K562 (cell line): ENCODE data around the gene ESPL1. TPM values are rescaled to one million over a fixed set of nuclear protein-coding genes. Genes with fewer than 3 reads are reported as not detected.

ENCODE experiments used
- ELF2 ChIP-seq: fragments of 250-450 bp; sonication (Bioruptor Pico); IDR thresholded peaks from 2 replicates; pipeline ENCODE4 v1.5.0; 2021; ENCODE audit warnings: mild to moderate bottlenecking
- FOXK1 ChIP-seq: sonication (generic); formaldehyde crosslinking; IDR thresholded peaks from 2 replicates; pipeline ENCODE4 v1.8.0; 2022; ENCODE audit warnings: missing genetic modification reagents, mild to moderate bottlenecking, borderline replicate concordance
- MAFK ChIP-seq: IDR thresholded peaks from 2 replicates; pipeline ENCODE4 v1.6.1; 2011; ENCODE audit warnings: low read length, improper control_type of control experiment
- MTA1 ChIP-seq: fragments of 450-650 bp; IDR thresholded peaks from 2 replicates; pipeline ENCODE4 v1.6.1; 2017; ENCODE audit warnings: borderline replicate concordance
- MYC ChIP-seq, 2 experiments: fragments of 250-450 bp in 1 of 2; sonication (Bioruptor Pico) in 1 of 2; IDR thresholded peaks; 2 replicates each; pipeline versions ENCODE4 v1.5.1 to v1.6.1; 2012 to 2021; ENCODE audit warnings: low read depth in 2 of 2, borderline replicate concordance in 1 of 2, improper control_type of control experiment in 1 of 2, low read length in 1 of 2, mild to moderate bottlenecking in 1 of 2, moderate library complexity in 1 of 2
- PML ChIP-seq: IDR thresholded peaks from 2 replicates; pipeline ENCODE4 v1.6.1; 2012; ENCODE audit warnings: low read length, inconsistent platforms
- PTBP1 ChIP-seq: fragments of 200-400 bp; formaldehyde crosslinking; IDR thresholded peaks from 2 replicates; pipeline ENCODE4 v1.6.1; 2017; ENCODE audit warnings: low read depth, low read length
- RBM22 ChIP-seq: fragments of 200-400 bp; formaldehyde crosslinking; IDR thresholded peaks from 2 replicates; pipeline ENCODE4 v1.6.1; 2018; ENCODE audit warnings: low read length, low read depth; ENCODE audit not compliant: poor library complexity, severe bottlenecking
- TRIM28 ChIP-seq: fragments of 450-650 bp; IDR thresholded peaks from 2 replicates; pipeline ENCODE4 v1.6.1; 2017
- ZBED1 ChIP-seq: IDR thresholded peaks from 2 replicates; pipeline ENCODE4 v1.6.1; 2014
- ZFPM2 ChIP-seq: fragments of 250-450 bp; sonication (Bioruptor Pico); IDR thresholded peaks from 2 replicates; pipeline ENCODE4 v1.5.1; 2022; ENCODE audit warnings: mild to moderate bottlenecking
- ZNF224 ChIP-seq: sonication (generic); formaldehyde crosslinking; IDR thresholded peaks from 2 replicates; pipeline ENCODE4 v1.8.0; 2022; ENCODE audit warnings: mild to moderate bottlenecking, missing genetic modification reagents
- ZNF41 ChIP-seq: fragments of 250-450 bp; sonication (Bioruptor Pico); conservative IDR thresholded peaks from 2 replicates; pipeline ENCODE4 v1.4.0; 2020; ENCODE audit warnings: mild to moderate bottlenecking
- ZNF445 ChIP-seq: fragments of 250-450 bp; sonication (Bioruptor Pico); IDR thresholded peaks from 2 replicates; pipeline ENCODE4 v1.4.0; 2020; ENCODE audit warnings: low read depth, mild to moderate bottlenecking, moderate library complexity
- ZNF79 ChIP-seq: fragments of 250-450 bp; sonication (Bioruptor Pico); IDR thresholded peaks from 2 replicates; pipeline ENCODE4 v1.4.0; 2020; ENCODE audit warnings: low read depth, mild to moderate bottlenecking, moderate library complexity
- ZZZ3 ChIP-seq: fragments of 450-650 bp; IDR thresholded peaks from 2 replicates; pipeline ENCODE4 v1.6.1; 2016; ENCODE audit warnings: antibody characterized with exemption, mild to moderate bottlenecking, moderate library complexity
- polyA plus RNA-seq, 8 experiments: library from polyadenylated mRNA; depleted of rRNA in 4 of 8; stranded (reverse) in 5 of 8; unstranded in 3 of 8; fragments of >200 nt; fragmentation: Nextera tagmentation in 2 of 8; fragmentation: Illumina TruSeq in 1 of 8; extraction: Ambion mirVana in 2 of 8; extraction: Trizol in 1 of 8; gene quantifications; 2 replicates each; pipeline versions ENCODE4 v1.2.1 to v1.2.3, GENCODE V29; 2011 to 2014; ENCODE audit warnings: inconsistent platforms in 1 of 8, missing spikeins in 1 of 8
- total RNA-seq, 7 experiments: library from RNA; depleted of rRNA in 6 of 7; stranded (reverse); fragments of >200 nt in 6 of 7; fragmentation: Illumina TruSeq in 2 of 7; extraction: Trizol in 2 of 7; gene quantifications; 2 replicates each; pipeline versions ENCODE4 v1.2.1 to v1.2.3, GENCODE V29; 2011 to 2021; ENCODE audit warnings: low replicate concordance in 1 of 7
- TF ChIP-seq, protein P1 (sequence below): fragments of 450-650 bp; IDR thresholded peaks from 2 replicates; pipeline ENCODE4 v1.6.1; 2017; ENCODE audit warnings: antibody characterized with exemption, mild to moderate bottlenecking
- TF ChIP-seq, protein P2 (sequence below): fragments of 250-450 bp; sonication (Bioruptor Pico); IDR thresholded peaks from 2 replicates; pipeline ENCODE4 v1.5.0; 2021; ENCODE audit warnings: mild to moderate bottlenecking, moderate library complexity
- TF ChIP-seq, protein P3 (sequence below): fragments of 250-450 bp; sonication (Bioruptor Pico); IDR thresholded peaks from 2 replicates; pipeline ENCODE4 v1.8.0; 2021; ENCODE audit warnings: mild to moderate bottlenecking, moderate library complexity

ESPL1 gene
- total and polyA plus RNA-seq, 9 of the 15 experiments (the other 6 are each of a cell fraction or from before 2014, with no cell fraction given), result 1.2 to 55.0 (median 18.7) TPM

DNA sequence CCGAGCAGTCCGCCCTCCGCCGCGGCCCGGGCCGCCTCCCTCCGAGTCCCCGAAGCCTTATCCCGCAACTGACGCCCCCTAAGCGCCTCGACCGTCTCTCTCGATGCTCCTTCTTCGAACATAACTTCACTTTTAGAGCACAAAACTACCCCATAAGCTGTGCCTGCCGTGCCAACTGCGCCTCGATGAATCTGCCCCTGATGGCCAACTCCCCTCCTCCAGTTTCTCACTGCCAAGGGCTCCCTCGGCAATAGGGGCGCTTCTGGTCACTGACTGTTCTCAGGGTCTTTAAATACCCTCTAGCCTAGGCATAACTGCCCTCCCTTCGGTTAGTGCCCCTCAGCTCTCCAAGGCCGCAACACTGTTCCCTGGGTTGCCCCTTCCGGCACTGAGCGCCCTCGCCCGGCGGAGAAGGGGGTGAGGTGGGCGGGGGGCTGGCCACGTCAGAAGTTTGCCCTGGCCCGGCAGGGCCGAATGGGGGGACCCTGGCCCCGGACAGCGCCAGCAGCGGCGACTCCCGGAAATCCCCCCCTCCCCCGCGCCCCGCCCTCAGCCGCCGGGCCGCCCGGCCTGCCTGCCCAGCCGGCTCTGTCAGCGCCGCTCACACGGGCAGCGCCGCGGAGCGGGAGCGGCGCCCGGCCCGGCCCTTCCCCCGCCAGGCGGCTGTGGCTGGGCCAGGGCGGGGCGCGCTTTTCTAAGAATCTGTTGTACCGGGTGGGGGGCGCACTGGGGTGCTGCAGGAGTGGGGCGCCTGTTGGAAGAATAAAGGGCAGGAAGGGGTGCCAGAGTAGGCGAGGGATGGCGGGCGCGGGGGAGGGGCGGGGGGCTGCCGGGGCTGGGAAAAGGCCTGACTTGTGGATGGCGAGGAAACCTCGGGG lies 46.7 kb upstream of the ESPL1 start (continued):
- TF ChIP-seq FOXK1 (CRISPR knock-in tag), result 0 out of 2 replicates have a peak, but pooled peaks have one; percentile 31
- TF ChIP-seq RBM22, result no peak
- no peak for TF ChIP-seq ZNF41 (CRISPR knock-in tag)
- TF ChIP-seq PTBP1, result no peak
- TF ChIP-seq ZNF445, result no peak
- peak; percentile 63; the same call in 1 of the 2 replicates for TF ChIP-seq TRIM28
- TF ChIP-seq MAFK, result no peak
- TF ChIP-seq MTA1, result peak; percentile 39; the same call in 1 of the 2 replicates
- TF ChIP-seq, protein P1, sequence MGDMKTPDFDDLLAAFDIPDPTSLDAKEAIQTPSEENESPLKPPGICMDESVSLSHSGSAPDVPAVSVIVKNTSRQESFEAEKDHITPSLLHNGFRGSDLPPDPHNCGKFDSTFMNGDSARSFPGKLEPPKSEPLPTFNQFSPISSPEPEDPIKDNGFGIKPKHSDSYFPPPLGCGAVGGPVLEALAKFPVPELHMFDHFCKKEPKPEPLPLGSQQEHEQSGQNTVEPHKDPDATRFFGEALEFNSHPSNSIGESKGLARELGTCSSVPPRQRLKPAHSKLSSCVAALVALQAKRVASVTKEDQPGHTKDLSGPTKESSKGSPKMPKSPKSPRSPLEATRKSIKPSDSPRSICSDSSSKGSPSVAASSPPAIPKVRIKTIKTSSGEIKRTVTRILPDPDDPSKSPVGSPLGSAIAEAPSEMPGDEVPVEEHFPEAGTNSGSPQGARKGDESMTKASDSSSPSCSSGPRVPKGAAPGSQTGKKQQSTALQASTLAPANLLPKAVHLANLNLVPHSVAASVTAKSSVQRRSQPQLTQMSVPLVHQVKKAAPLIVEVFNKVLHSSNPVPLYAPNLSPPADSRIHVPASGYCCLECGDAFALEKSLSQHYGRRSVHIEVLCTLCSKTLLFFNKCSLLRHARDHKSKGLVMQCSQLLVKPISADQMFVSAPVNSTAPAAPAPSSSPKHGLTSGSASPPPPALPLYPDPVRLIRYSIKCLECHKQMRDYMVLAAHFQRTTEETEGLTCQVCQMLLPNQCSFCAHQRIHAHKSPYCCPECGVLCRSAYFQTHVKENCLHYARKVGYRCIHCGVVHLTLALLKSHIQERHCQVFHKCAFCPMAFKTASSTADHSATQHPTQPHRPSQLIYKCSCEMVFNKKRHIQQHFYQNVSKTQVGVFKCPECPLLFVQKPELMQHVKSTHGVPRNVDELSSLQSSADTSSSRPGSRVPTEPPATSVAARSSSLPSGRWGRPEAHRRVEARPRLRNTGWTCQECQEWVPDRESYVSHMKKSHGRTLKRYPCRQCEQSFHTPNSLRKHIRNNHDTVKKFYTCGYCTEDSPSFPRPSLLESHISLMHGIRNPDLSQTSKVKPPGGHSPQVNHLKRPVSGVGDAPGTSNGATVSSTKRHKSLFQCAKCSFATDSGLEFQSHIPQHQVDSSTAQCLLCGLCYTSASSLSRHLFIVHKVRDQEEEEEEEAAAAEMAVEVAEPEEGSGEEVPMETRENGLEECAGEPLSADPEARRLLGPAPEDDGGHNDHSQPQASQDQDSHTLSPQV, result peak; percentile 60; the same call in 1 of the 2 replicates
- TF ChIP-seq MYC (IDR thresholded peaks at IDR 0.05; ENCODE audit: low read depth, low read length), result no peak
- TF ChIP-seq MYC (CRISPR knock-in tag; IDR thresholded peaks at IDR 0.05; ENCODE audit: borderline replicate concordance, low read depth), result no peak
- TF ChIP-seq ZZZ3, result no peak
- no peak for TF ChIP-seq ZNF79 (CRISPR knock-in tag)
- TF ChIP-seq ZBED1, result no peak
- TF ChIP-seq ZFPM2 (CRISPR knock-in tag), result no peak
- TF ChIP-seq ELF2 (CRISPR knock-in tag), result 0 out of 2 replicates have a peak, but pooled peaks have one; percentile 11
- TF ChIP-seq, protein P2, sequence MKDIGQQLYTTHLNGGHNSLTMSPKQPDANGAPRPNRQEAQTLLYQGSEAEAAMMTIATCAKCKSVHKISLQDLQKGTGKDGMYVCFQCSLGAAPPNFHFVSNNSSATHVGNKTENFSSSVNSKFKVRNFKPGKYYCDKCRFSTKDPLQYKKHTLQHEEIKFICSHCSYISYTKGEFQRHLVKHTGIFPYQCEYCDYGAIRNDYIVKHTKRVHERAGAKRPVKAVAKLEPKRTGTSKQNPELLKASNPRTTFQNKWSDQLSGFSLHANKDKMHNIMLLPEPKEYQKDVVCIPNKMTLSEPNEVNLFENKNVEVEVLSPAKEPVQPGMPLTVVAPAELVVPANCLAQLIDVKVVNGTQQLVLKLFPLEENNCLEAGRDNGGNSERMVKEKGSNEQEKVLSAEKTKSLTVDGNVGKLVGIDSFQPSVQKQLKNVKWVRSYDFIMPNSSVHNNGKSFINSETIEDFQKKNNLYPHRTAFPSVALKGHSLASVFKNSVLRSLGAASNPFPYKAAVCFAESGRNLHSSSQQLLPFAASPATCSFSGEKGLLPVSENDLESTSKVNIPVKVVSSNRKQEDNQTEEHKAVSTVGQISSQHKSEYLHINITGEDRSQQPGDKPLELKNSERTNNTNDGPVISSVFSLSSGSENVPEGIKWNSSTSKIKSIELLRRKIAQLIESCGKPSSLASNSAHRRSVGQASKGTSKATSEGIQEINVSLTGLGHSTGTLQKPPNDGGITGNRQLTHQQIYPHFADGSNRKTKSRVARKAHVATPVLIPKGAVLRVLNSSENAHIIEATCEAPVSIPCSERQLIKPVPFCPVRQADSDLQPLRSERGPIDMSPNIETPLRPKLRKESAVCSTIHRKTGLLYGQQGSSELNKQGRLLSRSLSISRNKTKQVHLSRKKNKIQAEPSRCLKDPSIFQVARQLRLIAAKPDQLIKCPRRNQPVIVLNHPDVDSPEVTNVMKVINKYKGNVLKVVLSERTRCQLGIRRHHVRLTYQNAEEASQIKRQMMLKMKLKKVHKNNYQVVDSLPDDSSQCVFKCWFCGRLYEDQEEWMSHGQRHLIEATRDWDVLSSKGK (CRISPR knock-in tag), result no peak
- TF ChIP-seq PML, result no peak
- no peak for TF ChIP-seq ZNF224 (CRISPR knock-in tag)
- TF ChIP-seq, protein P3, sequence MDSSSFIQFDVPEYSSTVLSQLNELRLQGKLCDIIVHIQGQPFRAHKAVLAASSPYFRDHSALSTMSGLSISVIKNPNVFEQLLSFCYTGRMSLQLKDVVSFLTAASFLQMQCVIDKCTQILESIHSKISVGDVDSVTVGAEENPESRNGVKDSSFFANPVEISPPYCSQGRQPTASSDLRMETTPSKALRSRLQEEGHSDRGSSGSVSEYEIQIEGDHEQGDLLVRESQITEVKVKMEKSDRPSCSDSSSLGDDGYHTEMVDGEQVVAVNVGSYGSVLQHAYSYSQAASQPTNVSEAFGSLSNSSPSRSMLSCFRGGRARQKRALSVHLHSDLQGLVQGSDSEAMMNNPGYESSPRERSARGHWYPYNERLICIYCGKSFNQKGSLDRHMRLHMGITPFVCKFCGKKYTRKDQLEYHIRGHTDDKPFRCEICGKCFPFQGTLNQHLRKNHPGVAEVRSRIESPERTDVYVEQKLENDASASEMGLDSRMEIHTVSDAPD (CRISPR knock-in tag), result no peak
